Right kidney (tissue), 1 donor: ENCODE data around the gene GGA2.
"Not testable (repeated sequence)": the region's sequence is repeated elsewhere in the genome, so short reads cannot be mapped to it uniquely, and the experiment has no call there.

Experiments used
- DNase-seq: peaks from one replicate; pipeline ENCODE4 v3.0.0-alpha.2; 2016

The GGA2 gene

DNA sequence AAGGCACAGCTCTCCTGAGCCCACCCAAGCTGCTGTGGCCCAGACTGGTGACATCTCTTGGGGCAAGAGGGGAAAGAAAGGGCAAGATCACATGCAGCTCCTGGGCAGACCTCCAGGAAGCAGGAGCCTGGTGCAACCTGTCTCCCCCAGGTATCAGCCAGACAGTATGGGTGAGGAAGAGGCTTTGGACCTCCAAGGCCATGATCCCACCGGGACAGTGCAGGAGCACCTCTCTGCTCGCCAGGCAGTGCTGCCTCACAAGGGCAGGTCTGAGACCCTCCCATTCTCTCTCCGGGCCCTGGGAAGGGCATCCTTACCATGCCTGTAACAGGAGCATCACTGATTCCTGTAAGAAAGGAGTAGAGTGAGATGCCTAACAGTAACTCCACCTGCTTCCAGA lies 31.7 kb downstream of the GGA2 start:
- DNase-seq, result no peak

- DNase-seq, result no peak
Observed at GRCh38 chr16:23476289-23476688, 34.0 kb downstream of the GGA2 start.

GRCh38 chr16:23469814-23470213 lies 40.5 kb downstream of the GGA2 start:
- no peak for DNase-seq

- DNase-seq, result no peak
Observed at GRCh38 chr16:23466162-23466885, 44.0 kb downstream of the GGA2 start.

GRCh38 chr16:23465179-23465578 lies 45.1 kb downstream of the GGA2 start:
- no peak for DNase-seq

DNA sequence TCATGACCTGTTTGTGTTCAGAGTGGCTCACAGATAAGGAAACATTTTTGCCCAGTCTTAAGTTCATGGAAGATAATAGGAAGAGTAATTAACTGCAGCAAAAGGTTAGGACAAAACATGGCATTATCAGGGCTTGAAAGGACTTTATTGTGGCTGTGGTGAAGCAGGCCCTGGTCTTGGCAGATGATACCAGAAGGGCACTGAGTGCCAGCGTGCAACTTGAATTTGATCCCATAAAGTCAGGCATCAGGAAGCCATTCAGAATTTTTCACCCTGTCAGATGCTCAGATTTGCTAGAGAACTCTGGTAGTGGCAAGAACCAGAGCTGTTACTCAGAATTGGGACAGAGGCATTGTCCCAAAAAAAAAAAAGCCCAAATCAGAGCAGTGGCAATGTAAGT lies 46.1 kb downstream of the GGA2 start:
- no peak for DNase-seq

GRCh38 chr16:23462994-23463393 lies 47.3 kb downstream of the GGA2 start:
- DNase-seq, result not testable (repeated sequence)

DNA sequence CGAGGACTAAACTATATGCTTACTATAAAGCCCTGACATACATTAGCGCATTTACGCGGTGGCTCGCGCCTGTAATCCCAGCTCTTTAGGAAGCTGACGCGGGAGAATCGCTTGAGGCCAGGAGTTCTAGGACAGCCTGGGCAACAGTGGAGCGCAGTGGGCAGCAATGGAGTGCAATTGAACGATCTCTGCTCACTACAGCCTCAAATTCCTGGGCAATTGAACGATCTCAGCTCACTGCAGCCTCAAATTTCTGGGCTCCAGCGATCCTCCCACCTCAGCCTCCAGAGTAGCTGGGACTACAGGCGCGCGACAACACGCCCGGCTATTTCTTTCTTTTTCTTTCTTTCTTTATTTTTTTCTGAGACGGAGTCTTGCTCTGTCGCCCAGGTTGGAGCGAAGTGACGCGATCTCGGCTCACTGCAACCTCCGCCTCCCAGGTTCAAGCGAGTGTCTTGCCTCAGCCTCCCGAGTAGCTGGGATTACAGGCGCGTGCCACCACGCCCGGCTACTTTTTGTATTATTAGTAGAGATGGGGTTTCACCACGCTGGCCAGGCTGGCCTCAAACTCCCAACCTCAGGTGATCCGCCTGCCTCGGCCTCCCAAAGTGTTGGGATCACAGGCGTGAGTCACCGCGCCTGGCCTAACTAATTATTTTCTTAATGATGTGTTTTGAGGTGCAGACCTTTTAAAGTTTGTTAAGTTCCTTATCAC lies 56.8 kb downstream of the GGA2 start:
- no peak for DNase-seq

DNA sequence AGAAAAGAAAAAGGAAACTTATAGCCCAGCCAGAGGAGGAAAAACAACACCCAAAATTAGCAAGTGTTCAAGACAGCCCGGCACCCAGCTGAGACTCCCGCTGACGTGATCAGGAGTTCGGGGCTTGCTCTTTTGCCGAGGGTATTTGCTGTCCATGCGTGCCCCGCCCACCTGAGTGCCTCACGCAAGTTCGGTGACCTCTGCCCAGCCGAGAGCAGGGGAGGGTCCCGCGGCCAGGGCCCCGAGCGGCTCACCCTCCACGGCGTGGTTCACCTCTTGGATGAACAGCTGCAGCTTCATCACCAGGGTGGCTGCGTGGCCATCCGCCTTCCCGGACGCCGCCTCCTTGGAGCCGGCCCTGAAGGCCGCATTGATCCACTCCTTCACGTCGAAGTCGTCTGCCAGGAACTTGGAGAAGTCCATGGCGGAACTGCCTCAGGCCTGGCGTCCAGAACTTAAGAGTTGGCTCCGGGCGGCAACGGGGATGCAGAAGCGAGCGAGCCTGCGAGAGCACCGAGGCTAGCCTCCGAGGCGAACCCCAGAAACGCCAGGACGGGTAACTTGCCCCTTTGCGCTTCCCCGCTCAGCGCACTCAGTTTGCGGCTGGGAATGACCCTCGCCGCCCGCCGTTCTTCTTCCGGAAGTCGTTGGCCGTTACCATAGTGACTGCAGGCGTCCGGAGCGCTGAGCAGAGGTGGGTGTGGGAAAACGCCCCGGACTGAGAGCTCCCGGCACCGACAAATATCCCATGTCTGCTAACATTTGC lies 57.5 kb downstream of the GGA2 start, which contains the start of gene COG7:
COG7 (minus strand) TSS at position 618 of the 766 bp plus-strand sequence; CDS start at position 423, 195 bp downstream.
- peak; percentile 97 for DNase-seq

GRCh38 chr16:23452221-23452571 lies 58.1 kb downstream of the GGA2 start:
- no peak for DNase-seq

DNA sequence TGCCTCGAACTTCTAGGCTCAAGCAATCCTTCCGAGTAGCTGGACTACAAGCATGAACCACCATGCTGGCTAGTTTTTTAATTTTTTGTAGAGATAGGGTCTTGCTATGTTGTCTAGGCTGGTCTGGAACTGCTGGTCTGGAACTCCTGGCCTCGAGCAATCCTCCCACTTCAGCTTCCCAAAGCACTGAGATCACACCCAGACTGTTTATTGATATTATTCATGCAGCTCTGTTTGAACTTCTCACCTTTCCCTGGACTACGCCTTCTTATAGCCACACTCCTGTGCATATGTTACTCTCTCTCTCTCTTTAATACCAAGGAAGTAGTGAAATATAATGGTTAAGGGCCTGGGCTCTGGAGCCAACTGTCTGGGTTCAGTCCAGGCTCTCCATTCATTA lies 61.9 kb downstream of the GGA2 start:
- no peak for DNase-seq

- DNase-seq, result not testable (repeated sequence)
Observed at GRCh38 chr16:23437542-23437941, 72.8 kb downstream of the GGA2 start.

DNA sequence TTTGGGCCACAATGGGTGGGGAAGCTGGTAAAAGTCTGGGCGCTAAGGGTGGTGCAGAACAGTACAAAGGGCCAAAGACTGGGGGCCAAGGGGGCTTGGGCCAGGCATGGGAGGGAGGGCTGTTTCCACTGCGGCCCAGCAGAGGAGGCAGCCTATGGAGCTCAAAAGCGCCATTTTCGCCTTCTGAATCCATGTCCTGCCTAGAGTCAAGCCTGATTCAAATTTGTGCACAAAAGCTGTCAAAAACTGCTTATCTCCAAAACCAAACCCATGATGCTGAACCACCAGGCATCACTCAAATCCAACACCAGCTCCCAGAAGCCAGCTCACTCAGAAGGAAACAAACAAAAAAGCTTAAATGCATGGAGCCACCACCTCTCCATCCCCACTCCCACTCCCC lies 73.3 kb downstream of the GGA2 start:
- no peak for DNase-seq

- DNase-seq, result peak; percentile 14
Observed at GRCh38 chr16:23435500-23435899, 74.8 kb downstream of the GGA2 start.

DNA sequence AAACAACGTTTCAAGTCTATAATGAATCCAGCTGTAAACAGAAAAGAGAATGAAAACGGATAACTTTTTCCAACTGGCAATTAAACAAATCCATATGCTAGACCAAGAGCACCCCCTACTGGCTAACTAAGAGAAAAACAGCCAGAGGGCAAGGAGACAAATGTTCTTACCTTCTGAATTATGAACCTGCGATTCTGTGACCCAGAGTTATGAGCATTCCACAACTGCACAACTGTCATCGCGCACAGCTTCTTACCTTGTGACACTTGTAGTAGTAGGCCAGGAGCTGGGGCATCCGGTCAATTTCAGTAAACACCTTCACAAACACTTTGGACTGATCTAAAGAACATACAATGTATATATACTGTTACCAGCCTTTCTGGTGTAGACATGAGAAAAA lies 75.9 kb downstream of the GGA2 start:
- DNase-seq, result peak; percentile 33

DNA sequence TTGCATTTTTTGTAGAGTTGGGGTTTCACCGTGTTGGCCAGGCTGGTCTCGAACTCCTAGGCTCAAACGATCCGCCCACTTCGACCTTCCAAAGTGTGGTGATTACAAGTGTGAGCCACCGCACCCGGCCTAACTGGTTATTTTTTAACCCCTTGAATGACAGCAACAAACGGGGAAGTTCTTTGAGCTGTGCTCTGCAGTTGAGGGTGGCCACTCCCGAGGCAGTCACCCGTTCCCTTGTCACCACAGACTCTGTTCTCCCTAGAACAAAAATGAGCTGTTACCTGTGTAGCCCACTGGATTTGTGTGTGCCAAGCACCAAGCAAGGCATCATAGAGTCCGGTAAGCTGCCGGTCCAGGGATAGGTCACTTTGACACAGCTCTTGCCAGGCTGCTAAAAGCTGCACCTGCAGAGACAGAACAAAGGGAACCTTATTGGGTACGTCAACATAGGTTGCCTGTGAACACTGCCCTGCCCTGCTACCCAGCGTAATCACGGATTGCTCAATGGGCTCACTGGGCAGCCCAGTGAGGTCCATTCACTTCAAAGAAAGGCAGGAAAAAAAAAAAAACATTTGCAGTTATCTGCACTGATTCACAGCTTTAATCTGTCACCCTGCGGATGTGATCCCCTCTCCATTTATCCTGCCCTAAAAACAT lies 76.9 kb downstream of the GGA2 start:
- no peak for DNase-seq

DNA sequence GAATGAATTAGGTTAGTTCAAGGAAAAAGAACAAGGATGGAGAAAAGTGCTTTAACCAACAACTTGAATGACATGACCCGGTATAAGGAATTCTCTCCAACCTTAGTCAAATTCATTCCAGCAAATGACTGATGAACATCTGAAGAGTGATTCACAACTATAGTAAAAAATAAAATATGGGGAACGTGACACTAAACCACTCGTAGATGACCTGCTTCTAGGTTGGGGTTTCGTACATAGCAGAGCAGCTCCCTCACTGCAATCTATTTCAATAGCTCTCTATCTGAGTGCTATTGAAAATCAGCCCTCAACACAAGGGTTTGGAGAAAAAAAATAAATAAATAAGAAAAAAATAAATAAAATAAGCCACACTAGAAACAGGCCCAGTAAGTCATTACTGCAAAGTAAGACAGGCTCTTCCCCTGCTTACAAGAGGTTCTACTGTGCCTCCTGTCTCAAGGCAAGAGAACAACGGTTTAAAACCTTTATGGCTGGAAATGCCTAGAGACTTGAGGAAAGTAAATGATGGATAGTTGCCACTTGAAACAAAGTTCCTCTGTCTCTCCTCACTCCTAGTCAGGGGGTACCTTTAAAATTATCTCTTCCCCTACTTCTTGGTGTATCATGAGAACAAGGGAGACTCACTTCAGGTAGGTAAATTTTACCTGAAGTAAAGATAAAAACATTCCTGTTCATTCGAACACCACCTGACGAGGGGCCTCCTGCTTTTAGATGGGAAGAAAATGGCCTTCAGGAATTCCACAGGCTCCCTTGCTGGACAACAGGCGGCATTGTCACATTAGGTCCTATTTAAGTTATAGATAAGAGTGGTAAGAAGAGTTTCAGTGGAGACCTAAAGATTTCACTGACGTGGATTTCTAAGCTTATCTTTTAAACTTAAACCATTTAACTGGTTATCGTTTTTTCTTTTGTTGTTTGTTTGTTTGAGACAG lies 77.8 kb downstream of the GGA2 start:
- DNase-seq, result no peak

DNA sequence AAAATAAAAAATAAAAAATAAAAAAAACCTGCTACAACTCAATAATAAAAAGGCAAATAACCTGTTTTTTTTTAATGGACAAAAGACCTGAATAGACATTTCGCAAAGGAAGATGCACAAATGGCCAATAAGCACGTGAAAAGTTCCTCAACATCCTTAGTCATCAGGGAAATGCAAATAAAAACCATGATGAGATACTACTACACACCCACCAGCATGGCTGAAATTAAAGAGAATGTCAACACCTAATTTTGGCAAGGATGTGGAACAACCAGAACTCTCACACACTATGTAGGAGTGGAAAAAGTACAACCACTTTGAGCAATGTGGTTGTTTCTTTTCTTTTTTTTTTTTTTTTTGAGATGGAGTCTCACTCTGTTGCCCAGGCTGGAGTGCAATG lies 81.9 kb downstream of the GGA2 start:
- DNase-seq, result no peak

DNA sequence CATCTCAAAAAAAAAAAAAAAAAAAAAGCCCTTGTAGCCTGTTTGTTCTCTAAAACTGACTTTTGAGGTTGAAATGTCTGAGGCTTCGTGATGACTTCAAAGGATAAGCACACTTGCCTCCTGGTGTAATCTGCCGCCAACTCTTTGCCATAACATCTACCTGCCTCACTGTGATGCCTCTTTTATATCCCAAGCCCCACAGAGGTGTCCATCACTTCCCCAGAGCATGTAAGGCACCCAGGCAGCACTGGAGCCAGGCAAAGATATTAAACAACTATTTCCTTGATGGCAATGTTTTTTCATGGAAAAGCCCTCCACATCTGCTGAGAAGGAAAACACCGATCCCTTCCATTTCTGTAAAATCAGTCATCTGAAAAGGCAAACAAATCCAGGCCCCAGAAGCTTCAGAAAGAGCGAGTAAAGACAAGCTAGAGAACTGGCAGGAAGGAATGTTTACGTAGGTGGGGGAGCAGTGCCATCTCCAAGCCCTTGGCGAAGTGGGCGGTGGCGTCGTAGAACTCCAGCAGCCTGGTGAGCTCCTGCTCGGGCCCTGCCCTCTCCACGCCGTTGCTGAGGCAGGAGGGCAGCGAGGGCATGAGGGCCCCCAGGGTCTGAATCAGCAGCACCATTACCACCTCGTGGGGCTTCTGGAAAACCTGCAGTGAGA lies 85.9 kb downstream of the GGA2 start:
- peak; percentile 37 for DNase-seq

- DNase-seq, result peak; percentile 12
Observed at GRCh38 chr16:23423496-23424049, 86.7 kb downstream of the GGA2 start.

DNA sequence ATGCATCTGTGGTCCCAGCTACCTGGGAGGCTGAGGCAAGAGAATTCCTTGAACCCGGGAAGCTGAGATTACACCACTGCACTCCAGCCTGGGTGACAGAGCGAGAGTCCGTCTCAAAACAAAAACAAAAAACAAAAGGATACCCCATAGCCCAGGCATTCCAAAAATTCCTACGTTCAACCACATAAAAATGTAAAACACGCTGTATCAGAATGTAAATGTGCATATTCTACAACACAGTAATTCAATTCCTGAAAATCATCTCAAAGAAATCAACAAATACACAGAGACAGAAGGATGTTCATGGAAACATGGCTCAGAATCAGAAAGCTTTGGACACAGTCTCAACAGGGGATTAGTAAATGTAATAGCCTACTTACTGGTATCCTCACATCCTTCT lies 90.3 kb downstream of the GGA2 start:
- DNase-seq, result no peak
